ENCODE measurements around the gene MYOM3.

Gene MYOM3

DNA sequence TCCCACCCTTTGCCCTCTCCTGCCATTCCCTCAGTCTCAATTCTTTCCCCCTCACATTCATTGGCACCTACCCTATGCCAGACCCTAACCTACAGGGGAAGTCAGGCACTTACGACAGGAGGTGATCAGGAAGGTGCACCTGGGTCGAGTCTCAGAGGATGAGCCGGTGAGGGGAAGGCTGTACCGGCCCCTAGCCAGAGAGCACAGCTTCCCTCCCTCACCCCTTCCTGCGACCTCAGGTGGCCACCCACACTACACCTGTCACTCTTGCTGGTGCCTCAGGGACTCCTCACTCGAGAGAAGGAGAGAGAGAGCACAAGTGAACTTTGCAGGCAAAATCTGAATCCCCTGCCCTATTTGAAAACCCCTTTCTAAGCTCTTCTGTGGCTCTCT, 1.7 kb upstream of the MYOM3 start:
- DNase-seq, result no peak

DNA sequence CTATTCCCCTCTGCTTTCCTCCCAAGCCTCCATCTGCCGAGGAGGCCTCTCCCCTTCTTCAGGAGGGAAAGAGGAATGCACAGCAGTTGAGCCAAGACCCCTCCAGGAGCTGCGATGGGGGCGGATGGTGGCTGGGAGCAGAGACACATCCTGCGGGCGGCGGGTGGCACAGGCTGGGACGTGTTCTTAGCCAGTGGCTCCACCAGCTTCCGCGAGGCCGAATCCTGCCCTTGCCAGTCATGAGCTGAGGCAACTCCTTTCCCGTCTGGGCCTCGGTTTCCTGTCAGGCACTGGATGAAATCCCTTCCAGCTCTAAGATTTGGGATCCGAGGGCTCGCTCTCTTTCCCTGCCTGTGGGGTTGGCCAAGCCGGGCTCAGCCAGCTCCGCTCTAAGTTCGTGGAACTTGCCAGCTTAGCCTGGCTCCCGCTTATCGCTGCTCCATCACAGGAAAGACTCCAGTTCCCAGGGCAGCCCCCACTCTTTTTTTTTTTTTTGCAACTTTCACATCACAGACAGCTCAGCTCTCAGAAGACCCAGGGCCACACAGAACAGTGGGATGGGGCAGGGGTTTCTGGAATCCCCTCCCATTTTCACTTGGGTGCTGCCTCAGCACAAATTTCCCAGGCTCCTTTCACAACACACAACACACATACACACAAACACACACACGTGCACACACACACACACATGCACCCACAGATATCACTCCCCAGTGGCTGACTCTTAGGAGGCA, 506 bp downstream of the MYOM3 start:
- no peak for DNase-seq

DNA sequence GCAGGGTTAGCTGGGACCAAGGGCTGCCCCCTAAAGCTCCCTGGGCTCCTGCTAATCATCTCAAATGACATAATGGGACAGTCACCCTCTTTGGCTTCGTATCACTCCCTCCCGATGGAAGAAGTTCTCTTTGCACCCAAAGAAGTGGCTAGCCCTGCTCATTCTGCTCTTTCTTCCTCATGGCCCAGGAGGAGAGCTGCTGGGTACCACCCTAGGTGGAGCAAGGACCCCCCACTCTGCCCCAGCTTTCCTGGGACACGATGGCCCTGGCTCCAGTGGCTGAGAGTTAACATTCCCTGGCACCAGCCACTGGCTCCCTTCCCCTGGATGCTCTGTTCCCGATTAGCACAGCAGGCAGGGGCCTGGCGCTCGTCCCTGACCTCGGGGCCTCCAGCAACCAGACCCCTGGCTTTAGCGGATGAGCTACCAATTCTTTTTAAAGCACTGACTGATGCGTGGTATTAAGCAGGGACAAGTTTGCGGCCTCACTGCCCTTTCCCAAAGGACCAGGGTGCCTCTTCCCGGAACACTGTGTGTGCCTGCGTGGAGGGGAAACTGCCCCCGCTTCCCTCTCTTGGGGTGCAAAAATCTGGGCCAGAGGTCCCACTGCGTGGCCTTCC, 1.2 kb downstream of the MYOM3 start:
- no peak for DNase-seq

DNA sequence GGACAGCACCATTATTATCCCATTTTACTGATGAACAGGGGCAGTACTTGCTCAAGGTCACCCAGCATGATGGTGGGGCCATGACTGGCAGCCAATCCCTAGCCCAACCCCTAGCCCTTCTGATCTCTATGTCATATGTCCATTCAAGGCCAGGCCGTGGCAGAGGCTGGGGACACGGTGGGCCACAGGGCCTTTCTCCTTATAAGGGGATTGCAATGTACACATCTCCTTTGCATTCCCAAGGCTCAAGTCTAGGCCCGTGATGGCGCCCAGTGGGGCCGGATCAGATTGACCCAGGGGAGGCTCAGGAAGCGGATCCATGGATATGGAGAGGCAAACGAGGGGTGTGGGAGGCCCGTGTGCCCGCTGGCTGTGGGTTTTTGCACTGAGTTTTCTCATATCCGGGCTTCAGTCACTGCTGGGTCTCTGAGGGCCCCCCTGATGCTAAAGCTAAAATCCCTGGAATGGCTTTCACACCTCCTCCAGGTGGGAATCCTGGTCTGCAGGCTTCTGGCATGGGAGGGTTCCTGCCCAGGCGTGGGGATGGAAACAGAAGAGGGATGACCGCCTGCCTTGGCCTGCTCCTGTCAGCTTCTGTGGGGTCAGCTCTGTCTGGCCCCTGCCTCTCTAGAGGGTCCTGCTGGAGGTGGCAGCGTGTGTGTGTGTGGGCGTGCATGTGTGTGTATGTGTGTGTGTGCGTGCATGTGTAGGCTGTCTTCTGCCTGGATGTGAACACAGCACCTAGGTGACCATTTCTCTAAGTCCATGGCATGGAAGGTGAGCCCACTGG, 2.1 kb downstream of the MYOM3 start:
- no peak for DNase-seq

DNA sequence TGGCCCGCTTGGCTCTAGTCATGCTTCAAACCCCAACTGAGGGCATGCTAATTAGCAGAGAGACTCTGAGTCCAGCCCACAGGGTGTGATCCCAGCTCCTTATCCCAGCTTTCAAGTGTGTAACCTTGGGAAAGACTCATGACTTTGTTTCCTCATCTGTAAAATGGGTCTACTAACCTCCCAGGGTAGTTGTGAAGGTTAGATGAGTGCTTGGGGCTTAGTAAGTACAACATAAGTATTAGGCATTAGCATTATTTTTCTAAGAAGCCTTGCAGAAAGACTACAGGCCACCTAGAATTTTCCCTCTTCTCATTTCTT, 2.8 kb downstream of the MYOM3 start:
- no peak for DNase-seq

DNA sequence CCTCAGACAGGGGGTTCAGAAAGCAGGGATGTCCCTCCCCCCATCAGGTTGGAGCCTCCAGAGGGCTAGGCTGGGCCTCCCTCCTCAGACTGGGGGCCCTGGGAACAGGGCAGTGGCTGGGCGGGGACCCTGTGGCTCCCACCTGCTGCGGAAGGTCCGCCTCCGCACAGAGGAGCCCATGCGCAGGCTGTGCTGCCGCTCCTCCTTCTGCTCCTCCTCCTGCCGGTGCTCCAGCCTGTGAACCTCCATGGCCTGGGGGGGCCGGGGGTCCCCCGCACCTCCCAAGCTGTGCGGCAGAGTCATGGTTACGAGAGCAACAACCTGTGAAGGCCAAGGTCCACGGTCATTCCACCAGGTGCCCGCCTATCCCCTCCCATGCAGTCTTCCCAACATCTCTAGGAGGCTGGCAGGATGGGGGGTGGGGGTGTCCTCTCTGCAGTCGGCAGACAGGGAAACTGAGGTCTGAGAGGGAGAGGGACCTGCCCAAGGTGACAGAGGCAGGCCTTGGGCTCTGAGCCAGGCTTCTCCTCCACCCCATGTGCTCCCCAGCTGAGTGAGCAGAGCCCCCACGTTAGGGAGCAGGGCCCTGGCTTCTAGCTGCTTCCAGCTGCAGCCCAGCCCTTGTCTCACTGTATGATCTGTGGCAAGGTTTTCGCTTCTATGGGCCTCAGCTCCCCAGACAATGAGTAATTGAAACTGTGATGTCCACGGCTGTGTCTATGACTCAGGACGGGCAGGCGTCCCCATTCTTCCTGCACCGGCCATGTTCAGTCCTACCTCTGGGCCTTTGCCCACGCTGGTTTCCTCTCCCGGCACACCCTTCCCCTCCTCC, 3.4 kb downstream of the MYOM3 start:
- DNase-seq, result no peak

DNA sequence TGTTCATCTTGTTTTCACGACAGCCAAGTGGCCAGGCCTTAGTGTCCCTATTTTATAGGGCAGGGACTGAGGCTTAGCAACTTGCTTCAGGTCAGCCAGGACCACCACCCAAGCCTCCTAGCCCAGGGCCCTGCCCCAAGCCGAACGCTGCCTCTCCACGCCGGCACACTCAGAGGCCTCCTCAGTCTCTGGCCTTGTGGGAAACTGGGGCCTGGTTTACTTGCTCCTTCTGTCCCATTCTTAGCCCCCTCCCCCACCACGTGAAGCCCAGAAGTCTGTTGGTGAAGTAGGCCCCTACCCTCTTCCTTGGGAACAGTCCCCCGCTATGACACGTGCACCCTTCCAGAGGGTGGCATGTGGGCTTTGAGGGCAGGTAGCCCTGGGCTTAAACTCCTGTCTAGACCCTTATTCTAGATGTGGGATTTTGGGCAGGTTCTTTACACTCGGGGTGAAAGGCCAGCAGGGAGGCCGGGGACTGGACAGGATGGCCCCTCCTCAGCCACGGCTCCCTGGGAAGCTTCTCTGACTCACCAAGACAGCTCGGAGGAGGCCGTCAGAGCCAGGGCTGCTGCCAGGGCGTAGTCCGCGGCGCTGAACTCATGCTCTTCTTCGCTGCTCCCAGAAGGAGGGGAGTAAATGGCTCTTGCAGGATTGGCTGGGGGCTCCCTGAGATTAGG, 4.3 kb downstream of the MYOM3 start:
- no peak for DNase-seq

DNA sequence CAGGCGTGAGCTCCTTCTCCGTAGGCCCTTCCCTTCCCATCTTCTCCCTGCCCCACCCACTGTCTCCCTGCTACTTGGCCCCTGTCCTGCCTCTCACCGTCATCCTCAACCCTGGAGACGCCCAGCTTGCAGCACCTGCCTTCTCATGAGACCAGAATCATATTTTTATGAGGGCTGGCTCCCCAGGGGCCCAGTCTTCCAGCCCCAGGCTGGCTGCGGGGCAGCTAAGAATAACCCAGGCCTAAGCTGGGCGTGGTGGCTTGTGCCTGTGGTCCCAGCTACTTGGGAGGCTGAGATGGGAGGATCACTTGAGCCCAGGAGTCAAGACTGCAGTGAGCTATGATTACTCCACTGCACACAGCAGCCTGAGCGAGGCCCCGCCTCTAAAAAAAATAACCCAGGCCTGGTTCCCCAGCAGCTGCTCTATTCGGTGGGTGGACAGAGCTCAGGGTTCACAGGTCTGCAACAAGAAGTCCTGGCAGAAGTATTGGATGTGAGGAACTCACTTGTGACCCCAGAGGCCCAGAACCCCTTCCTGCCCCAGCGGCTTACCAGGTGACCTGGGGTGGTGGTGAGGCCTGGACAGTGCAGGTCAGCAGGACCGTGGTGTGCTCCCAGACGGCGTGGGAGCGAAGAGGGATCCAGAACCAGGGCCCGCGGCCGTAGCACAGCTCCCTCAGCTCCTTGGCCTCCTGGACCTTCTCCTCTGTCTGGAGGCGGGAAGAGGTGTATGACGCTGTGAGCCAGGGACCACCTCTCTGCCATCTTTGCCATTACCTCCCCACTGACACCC, 6.4 kb downstream of the MYOM3 start:
- no peak for DNase-seq

DNA sequence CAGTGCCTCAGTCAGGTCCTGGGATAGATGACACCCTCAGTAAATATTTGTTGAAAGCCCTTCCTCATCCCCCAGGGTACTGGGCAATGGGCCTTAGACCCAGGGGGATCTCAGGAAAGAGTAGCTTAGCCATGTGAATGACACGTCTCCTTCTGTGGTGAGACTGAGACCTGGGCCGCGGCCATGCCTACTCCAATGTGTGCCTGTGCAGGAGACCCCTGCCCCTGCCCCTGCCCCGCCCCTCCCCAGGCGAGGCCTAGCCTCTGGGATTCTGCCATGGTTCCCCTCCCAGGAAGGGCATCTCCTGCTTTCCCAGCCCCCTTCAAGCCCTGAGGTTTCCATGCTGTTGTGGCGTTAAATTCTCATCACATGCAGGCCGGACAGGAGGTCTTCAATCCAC, 7.1 kb downstream of the MYOM3 start:
- no peak for DNase-seq

DNA sequence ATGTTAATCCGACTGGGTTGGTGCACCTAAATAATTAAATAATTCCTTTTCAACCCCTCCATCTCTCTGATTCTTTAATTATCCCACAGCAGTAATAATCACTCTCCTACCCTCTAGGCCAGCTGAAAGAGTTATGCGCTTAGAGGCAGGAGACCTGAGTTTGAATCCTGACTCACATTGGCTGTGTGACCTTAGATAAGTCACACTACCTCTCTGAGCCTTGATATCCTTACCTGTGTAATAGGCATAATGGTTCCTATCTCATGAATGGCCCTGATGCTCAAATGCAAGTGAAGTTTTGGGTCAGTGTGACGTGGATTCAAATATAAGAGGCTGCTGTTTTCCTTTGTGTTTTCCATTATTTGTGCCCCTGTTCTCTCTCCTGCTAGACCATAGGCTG, 8.1 kb downstream of the MYOM3 start:
- no peak for DNase-seq

DNA sequence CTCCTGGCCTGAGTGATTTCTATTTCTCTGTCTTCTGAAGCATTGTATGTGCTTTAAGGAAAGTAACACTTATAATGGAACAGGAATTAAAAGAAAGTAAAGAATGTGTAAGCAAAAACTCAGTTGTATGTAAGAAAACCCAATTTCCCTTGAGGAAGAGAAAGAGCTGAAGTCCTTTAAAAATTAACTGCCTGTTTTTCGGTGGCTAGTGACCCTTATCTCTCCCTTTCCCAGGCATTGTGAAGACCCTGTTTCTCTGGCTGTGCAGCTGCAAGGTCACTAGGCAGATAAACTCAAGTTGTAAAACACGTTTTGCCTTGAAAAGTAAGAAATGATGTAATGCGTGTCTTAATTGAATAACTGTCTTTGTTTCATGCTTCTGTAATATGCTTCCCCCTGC, 8.5 kb downstream of the MYOM3 start:
- no peak for DNase-seq

DNA sequence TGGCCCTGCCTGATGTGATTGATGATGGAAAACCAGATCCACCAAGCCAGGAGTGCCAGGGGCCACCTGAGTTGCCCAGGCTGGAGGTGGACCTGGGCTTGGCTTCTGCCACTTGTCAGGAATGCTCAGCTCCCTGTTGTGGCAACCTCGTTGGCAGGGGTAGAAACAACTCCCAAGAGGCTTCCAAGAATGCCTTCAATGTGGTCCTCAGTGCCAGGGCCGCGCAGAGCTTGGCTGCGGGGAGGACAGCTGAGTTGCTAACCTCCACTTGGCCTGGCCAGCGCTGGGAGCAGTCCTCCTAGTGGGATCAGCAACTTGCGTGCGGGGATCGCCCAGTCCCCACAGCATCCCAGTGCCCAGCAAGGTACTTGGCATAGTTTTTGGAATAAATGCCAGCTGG, 9.0 kb downstream of the MYOM3 start:
- DNase-seq, result no peak

DNA sequence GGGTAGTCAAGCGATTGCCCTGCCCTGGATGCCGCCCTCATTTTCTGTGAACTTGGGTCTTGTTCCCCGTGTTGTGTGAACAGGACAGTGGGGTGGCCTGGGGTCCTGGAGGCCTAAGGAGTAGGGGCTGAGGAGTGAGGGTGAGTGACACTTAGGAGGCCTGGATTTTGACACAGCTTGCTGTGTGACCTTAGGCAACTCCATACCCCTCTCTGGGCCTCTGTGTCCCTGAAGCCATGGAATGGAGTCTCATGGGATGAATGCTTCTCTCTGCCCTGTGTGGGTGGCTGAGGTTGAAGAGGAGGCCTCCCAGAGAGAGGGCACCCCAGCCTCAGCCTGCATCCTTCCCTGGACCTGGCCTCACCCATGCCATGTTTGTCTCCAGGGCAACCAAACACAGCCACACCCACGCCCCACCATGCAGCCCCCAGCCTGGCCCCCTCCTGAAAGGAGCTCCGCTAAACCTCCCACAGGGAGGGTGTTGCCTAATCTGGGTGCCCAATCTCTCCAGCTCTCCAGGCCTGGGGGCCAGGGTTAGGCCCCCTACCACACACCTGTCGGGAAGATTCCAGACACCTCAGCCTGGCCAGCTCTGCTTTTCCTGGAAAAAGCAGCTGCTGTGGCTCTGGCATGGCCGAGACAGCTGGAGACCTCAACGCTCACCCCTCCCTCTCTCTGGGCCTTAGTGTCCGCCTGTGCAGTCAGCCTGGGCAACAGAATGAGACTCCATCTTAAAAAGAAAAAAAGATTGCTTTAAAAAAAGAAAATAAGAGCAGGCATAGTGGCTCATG, 9.9 kb downstream of the MYOM3 start:
- DNase-seq, result no peak

DNA sequence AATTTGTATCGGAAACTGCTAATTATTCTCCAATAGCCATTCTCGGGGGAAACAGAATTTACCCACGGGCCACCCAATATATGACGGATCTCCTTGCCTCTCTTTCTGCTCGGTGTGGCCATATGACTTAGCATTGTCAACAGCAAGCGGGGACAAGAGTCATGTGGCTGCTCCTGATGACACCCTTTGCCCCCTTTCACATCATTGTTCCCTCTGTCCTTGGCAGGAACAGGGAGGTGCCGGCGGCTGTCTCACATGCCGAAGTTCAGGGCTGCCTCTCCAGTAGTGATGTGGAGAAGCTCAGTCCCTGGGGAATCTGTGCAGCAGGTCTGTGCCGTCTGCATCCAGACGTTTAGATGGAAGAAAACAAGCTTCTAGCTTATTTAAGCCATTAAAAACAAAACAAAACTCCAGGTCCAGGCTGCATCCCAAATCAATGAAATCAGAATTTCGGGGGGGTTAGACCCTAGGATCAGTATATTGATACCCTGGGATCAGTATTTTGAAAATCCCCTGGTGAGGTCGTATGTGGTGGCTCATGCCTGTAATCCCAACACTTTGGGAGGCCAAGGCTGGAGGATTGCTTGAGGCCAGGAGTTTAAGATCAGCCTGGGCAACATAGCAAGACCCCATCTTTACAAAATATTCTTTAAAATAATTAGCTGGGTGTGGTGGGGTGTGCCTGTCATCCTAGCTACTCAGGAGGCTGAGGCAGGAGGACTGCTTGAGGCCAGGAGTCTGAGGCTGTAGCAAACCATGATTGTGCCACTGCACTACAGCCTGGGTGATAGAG, 10.8 kb downstream of the MYOM3 start:
- DNase-seq, result no peak

DNA sequence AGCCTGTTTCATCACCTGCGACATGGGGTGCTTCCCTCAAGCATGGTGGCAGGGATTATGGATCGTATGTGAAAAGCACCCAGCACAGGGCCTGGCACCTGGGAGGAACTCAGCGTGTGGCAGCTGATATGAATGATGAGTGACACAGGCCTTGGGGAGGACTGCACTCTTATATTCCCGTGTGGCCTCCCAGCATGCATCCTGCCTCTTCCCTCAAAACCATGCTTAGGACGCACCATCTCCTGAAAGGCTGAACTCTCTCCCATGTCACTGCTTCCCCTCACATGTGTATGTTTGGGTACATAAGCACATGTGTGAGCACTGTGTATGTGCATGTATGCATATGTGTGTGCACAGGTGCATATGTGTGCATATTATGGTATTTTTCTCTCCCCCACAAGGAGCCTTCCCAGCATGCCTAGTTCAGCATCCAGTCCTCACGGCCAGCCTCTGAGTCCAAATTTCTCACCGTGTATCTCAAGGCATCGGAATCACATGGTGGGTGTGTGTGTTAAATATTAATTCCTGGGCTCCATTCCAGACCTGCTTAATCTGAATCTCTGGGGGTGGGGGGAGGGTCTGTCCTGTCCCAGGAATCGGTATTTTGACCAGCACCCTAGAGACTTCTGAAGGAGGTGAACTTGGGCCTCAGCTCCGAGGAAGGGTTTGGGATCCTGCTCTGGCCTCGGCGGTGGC, 12.8 kb downstream of the MYOM3 start:
- no peak for DNase-seq

DNA sequence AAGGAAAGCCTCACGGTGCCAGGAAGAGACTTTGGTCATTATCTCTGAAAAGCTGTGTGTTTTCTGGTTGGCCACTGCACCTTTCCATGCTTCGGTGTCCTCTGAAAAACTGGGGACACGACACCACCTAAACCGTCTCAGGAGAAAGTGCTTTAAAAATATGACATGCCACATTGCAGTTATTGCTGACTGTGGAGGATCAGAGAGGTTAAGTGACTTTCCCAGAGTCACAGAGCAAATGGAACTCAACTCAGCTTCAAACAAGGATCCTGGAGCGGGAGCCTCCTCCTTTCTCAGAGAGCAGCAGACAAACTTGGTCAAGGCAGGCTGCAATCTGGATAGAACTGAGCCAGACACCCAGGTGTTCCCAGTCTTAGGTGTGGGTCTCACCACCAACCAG, 13.8 kb downstream of the MYOM3 start:
- no peak for DNase-seq

DNA sequence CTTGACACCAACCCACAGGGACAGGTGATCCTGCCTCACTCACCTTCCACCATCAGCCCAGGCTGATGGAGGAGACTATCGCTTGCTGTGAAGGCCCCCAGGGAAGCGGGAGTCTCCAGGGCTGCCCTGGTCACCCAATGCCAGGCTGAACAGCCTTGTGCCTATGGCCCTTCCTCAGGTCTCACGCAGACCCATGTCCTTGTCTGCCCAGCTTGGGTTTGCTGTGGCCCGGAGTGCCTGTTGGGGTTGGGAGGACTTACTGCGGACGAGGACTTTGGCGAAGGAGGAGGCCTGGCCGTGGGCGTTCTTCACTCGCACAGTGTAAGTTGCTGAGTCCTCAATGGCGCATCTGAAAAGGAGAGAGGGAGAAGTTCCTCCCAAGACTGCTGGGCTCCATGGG, 14.3 kb downstream of the MYOM3 start:
- no peak for DNase-seq

DNA sequence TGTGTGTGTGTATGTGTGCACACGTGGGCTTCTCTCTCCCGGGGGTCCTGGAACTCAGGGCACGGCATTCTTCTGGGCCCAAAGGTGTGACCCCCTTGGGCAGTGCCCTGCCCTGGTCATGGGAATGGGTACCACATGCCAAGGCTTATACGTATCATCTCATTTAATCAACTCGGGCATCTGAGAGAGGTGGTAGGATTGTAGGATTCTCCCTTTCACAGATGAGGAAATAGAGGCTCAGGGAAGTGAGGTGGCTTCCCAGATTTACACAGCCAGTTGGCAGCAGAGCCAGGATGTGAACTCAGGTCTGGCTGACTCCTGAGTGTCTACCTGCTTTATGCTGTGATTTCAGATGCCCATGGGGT, 15.2 kb downstream of the MYOM3 start:
- DNase-seq, result no peak

DNA sequence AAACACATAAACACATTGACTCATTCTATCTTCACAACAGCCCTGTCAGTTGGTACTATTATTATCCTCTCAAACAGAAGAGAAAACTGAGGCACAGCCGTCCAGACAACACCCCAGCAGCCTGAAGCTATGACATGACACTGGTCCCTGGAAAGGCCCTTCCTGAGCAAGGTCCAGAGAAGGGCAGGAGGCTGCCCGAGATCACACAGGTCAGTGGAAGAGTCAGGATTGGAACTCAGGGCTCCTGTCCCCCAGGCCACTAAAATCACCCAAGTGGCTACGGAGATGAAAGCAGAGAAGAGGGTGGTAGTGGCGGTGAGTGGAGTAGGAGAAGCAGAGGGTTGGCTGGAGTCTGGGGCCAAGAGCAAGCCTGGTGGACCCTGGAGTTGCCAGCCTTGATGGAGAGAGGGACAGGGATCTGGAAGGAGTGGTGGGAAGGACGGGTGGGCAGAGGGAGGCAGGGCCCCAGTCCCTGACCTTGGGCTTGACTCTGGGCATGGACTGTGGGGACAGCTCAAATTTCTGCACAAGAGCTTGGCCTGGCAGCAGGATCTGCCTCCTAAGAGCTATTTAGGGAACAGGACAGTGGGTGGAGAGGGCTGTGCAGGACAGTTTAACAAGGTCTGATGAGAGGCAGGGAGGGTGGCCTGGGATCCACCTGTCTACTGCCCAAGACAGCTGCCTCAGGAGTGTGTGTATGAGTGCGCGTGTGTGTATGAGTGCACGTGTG, 15.8 kb downstream of the MYOM3 start:
- no peak for DNase-seq

All from CD4-positive, alpha-beta T cell treated with Interferon gamma for 1 hour (primary cell).